HepG2 (cell line): ENCODE results near the gene SLC24A4.

Experiments used
- KLF12 ChIP-seq: sonication (generic); formaldehyde crosslinking; IDR thresholded peaks from 2 replicates; pipeline ENCODE4 v1.4.0; 2020; ENCODE audit warnings: missing genetic modification reagents, borderline replicate concordance
- TAF1 ChIP-seq: sonication (generic); formaldehyde crosslinking; IDR thresholded peaks from 2 replicates; pipeline ENCODE4 v1.4.0; 2020; ENCODE audit warnings: missing genetic modification reagents
- TF ChIP-seq, protein P1 (sequence below), 2 experiments: IDR thresholded peaks; 2 replicates each; pipeline ENCODE4 v1.6.1; 2011 to 2012; ENCODE audit warnings: low read length in 2 of 2, borderline replicate concordance in 1 of 2, low read depth in 1 of 2, mild to moderate bottlenecking in 1 of 2, moderate library complexity in 1 of 2

DNA sequence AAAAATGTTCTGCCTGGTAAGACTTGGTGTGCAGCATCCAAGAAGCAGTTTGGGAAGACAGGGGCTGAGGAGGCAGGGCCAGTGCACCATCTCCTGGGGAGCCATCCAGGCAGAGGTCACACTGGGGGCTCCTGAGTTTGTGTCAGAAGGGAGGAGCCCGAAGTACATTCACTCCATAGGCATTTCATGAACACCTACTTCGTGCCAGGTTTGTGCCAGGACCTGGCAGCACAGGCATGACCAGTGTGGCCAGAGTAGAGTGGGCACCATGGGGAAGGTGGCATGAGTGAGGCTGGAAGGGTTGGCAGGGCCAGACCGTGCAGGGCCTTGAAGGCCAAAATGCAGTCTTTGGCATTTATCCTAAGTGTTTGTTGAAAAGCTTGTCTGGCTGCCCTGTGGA, 104.1 kb downstream of the SLC24A4 start:
- TF ChIP-seq KLF12 (CRISPR knock-in tag) = no peak
- no peak for TF ChIP-seq TAF1
- TF ChIP-seq, protein P1, sequence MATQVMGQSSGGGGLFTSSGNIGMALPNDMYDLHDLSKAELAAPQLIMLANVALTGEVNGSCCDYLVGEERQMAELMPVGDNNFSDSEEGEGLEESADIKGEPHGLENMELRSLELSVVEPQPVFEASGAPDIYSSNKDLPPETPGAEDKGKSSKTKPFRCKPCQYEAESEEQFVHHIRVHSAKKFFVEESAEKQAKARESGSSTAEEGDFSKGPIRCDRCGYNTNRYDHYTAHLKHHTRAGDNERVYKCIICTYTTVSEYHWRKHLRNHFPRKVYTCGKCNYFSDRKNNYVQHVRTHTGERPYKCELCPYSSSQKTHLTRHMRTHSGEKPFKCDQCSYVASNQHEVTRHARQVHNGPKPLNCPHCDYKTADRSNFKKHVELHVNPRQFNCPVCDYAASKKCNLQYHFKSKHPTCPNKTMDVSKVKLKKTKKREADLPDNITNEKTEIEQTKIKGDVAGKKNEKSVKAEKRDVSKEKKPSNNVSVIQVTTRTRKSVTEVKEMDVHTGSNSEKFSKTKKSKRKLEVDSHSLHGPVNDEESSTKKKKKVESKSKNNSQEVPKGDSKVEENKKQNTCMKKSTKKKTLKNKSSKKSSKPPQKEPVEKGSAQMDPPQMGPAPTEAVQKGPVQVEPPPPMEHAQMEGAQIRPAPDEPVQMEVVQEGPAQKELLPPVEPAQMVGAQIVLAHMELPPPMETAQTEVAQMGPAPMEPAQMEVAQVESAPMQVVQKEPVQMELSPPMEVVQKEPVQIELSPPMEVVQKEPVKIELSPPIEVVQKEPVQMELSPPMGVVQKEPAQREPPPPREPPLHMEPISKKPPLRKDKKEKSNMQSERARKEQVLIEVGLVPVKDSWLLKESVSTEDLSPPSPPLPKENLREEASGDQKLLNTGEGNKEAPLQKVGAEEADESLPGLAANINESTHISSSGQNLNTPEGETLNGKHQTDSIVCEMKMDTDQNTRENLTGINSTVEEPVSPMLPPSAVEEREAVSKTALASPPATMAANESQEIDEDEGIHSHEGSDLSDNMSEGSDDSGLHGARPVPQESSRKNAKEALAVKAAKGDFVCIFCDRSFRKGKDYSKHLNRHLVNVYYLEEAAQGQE (IDR thresholded peaks at IDR 0.05; ENCODE audit: borderline replicate concordance in 1 of 2, low read depth in 1 of 2, low read length in 2 of 2) = no peak
